HG02970 (cell line): ENCODE data around the gene EFNA4.
A peak's percentile ranks its signal among the peaks of the same experiment; 100 is the strongest.

ENCODE experiments used
- ATAC-seq: cut with Tn5 transposase; IDR thresholded peaks from one replicate; pipeline ENCODE4 v1.9.1; 2021; ENCODE audit warnings: mild to moderate bottlenecking, moderate library complexity, moderate number of reproducible peaks; ENCODE audit not compliant: unreplicated experiment, low FRiP score

EFNA4 gene

GRCh38 chr1:155063550-155064110, at the start of gene EFNA4:
TSS of gene EFNA4 (plus strand) at chr1:155063740. CDS start at chr1:155063824, 84 bp downstream.
- peak; percentile 43 for ATAC-seq

GRCh38 chr1:155014709-155015508, 48.6 kb upstream of the EFNA4 start:
- ATAC-seq: no peak

- no peak for ATAC-seq
Observed at GRCh38 chr1:155015527-155016230, 47.9 kb upstream of the EFNA4 start.

GRCh38 chr1:155016231-155016831, 47.2 kb upstream of the EFNA4 start:
- no peak for ATAC-seq

GRCh38 chr1:155017041-155017945, 46.2 kb upstream of the EFNA4 start:
- ATAC-seq: peak; percentile 68

- ATAC-seq: no peak
Observed at GRCh38 chr1:155017946-155018316, 45.6 kb upstream of the EFNA4 start.

GRCh38 chr1:155018617-155019348, 44.8 kb upstream of the EFNA4 start:
- no peak for ATAC-seq

GRCh38 chr1:155019377-155020245, 43.9 kb upstream of the EFNA4 start:
- ATAC-seq: no peak

- ATAC-seq: no peak
Observed at GRCh38 chr1:155022136-155022926, 41.2 kb upstream of the EFNA4 start.

GRCh38 chr1:155022927-155023236, 40.7 kb upstream of the EFNA4 start:
- no peak for ATAC-seq

GRCh38 chr1:155023627-155024026, 39.9 kb upstream of the EFNA4 start:
- ATAC-seq: no peak

- ATAC-seq: no peak
Observed at GRCh38 chr1:155024315-155024714, 39.2 kb upstream of the EFNA4 start.

GRCh38 chr1:155026154-155026553, 37.4 kb upstream of the EFNA4 start:
- no peak for ATAC-seq

GRCh38 chr1:155026588-155026987, 37.0 kb upstream of the EFNA4 start:
- no peak for ATAC-seq

- ATAC-seq: no peak
Observed at GRCh38 chr1:155029513-155030242, 33.9 kb upstream of the EFNA4 start.

- ATAC-seq: no peak
Observed at GRCh38 chr1:155030243-155030795, 33.2 kb upstream of the EFNA4 start.

- no peak for ATAC-seq
Observed at GRCh38 chr1:155030899-155031298, 32.6 kb upstream of the EFNA4 start.
